T-helper 2 cell (primary cell): Measurements from ENCODE around the gene YARS2.

ENCODE experiments used
- DNase-seq, 5 experiments: peaks; one replicate each; pipeline versions ENCODE4 v3.0.0 to v3.0.0-alpha.2; 2012 to 2022
- total RNA-seq, 2 donors: gene quantifications; one replicate each; lab custom pipeline; 2026; lab: John Stamatoyannopoulos, UW

The YARS2 gene
- total RNA-seq: 20.6 to 26.5 reads per million in 2 donors

DNA sequence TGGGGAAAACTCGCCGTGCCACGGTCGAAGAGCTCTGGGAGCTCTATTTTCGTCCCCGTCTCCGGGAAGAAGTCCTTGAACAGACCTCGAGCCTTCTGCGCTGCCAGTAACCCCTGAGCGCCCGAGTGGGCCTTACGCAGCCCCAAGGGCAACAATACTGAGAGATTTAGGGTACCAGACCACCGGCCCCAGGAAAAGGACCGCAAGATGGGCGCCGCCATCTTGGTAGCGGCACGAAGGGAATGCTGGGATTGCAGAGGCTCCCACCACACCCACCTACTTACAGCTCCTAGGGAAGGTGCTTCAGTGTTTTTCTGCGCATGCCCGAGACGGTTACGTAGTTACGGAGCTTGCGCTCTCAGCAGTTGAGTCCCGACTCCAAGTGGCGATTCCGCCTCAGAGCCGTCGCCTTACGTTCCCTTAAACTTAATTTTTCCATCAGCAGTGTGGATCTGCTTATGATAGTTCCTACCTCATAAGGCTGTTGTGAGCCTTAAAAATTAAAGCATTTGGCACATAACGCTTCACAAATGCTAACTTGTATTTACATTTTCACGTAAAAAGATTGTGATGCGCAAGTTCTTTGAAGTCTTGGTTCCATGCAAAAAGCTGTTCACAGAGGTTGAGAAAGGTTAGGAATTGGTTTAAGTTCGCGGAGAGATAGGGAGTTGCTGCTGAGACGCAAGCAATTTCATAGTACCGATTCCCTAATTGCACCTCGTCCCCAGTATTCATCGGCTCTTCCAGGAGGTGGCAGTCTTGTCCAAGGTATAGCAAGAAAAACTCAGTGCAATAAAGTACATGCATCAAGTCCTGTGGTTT is at the start of gene YARS2:
Gene YARS2, minus strand, starts transcription at position 244 of the 822 bp plus-strand sequence. Its CDS starts 23 bp downstream, at position 221.
- peak; percentile 63 to 95 (median 79) for DNase-seq

DNA sequence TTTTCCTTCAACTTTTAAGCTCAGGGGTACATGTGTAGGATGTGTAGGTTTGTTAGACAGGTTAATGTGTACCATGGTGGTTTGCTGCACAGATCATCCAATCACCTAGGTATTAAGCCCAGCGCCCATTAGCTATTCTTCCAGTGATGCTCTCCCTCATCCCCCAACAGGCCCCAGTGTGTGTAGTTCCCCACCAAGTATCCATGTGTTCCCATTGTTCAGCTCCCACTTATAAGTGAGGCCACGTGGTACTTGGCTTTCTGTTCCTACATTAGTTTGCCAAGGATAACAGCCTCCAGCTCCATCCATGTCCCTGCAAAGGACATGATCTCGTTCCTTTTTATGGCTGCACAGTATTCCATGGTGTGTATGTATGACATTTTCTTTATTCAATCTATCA is 48.6 kb upstream of the YARS2 start:
- no peak for DNase-seq

DNA sequence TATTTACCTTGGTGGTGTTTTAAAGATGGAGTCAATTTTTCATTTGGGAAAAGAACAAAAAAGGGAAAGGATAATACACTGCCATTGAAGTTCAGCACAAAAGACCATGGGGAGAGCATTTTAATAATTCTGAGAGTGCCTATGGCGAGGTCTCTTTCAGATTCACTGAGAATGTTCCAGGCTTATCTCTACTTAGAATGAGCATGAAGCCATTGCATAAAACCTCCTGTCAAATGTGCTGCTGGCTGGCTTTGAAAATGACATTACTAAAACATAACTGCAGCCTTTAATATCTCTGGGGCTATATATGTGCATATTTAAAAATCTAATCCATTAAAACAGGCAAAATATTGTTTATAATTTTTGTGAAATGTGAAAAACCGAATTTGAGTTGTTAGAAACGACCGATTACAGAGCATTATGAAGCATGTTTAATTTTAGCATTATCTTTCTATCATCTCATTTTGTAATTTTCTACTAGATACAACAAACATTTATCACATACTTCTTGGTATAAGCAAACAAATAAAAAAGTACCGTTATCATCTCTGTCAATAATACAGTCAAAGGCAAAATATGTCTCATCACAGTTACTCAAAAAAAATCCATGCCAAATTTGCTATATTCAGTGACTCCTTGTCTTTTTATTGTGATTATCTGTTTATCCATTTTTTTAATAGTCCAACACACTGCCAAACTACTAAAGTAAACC is 45.7 kb upstream of the YARS2 start:
- no peak for DNase-seq

DNA sequence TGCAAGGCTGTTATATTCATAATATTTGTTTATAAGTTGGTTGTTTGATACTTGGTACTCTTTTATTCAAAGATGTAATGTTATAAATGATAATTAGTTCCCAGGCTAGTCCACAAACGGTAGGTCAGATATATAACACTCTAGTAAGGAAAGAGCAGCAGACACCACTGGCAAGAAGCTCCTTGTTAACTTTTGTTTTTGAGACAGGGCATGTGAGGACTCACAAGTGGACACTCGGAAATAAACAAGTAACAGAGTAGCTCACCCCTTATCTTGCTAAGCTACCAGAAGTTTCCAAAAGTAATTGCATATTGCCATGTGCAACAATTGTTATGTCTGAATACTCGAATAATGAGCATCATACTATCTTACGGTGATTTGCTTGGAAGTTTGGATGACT is 38.6 kb upstream of the YARS2 start:
- DNase-seq: no peak

DNA sequence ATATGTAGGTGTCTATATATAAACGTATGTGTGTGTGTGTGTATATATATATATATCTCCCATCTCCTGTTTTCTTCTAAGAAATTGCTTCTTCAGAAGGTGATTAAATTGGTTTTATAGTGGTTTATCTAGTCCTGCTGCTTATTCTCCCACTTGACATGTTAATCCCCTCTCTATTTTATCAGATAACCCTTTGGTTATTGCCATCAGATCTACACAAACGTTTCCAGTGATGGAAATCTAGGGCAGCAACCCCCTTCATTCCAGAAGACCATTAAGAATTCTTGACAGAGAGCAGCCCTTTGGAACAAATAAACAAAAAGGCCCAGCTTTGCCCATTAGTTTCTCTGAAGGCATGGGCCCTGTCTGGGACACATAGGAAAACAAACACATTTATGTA is 34.2 kb upstream of the YARS2 start:
- DNase-seq: no peak

DNA sequence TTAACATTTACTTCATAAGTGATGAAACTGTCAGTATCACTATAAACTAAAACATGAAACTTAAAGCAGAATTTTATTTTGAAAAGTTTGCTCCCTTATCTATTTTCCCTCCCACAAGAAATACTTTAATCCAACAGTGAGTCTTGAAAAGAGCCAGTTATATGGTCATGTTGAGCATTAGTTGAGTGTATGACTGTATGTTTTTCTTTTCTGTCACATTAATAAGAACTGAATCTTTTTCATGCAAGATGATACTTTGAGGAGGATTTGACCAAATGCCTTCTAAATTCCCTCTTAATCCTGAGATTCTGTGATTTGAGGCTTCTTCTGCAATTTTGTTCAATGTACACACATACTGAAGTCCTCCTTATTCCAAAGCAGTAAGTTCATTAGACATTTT is 33.7 kb upstream of the YARS2 start:
- DNase-seq: no peak

DNA sequence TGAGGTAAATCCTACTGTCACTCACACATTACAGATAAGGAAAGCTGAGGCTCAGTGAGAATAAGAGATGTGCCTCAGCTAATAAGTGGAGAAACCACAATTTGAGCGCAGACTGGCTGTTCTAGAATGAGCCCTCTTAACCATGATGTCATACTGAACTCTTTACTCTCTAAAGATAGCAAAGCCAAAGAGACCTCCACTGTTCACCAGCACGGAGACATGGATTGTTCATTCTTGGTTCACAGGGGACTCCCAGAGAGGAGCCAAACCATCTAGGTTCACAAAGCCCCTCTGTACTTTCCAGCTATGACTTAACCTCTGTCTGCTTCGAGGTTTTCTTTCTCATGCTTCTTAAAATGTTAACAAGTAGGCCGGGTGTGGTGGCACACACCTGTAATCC is 32.7 kb upstream of the YARS2 start:
- DNase-seq: no peak

DNA sequence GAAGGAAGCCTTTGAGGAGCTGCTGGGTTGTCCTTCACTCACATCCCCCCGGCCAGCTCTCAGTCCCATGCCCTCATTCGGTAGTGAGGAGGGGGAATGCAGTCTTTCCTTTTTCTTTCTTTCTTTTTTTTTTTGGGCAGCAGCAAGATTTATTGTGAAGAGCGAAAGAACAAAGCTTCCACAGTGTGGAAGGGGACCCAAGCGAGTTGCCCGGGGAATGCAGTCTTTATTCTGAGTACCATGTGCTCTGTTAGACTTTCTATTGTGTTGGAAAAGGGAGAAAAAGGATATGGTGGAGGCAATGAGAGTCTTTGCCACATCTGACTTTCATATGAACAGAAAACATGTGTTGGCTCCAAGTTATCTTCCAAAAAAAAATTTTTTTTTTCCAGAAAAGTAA is 29.9 kb upstream of the YARS2 start:
- DNase-seq: no peak

DNA sequence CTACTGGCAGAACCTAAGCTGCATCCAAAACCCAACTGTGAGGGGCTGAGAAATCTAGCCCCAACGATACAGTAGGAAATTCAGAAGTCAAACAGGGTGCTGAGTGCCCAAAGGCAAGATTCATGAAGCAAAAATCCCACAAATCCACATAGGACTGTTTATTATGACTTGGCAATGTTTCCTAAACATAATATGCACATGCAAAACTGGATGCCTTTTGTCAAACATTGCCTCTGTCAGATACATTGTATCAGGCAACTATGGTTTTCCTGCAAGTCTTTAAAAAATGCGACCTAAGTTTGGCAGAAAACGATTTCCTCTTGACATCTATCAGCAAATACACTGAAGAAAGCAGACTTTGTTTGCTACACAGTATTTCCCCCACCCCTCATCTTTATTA is 27.3 kb upstream of the YARS2 start:
- no peak for DNase-seq

DNA sequence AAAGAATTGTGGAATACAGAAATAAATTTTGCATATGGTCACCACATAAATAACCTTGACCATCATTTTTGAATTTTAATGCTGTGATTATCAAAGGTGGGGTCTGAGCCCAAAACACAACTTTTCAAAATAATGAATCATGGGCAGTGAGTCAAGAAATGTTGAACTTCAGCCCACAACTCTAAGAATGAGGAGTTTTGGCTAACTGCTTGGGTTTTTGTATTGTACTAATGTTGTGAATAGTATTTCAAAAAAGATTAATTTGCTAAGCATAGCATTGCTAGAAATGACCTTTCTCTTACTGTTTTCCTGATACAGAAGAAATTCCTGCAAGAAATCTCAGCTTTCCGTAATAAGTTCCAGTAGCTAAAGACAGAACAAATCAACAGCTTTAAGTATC is 24.4 kb upstream of the YARS2 start:
- DNase-seq: no peak

DNA sequence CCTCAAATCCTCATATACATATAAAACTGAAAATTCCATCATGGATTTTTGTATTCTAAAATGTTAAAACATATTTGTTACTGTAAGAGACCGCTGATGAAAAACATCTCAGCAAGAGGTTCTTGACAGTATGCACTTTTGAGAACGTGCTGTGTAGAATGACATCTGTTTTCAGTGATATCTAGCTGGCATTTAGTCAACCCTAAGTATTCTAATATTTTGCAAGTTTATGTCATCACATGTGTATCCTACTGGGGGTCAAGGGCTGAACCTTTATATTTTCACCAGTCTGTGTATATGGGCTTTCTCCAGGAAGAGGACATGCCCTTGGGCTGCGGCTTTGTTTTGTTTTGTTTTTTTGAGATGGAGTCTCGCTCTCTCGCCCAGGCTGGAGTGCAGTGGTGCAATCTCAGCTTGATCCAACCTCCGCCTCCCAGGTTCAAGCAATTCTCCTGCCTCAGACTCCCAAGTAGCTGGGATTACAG is 22.0 kb upstream of the YARS2 start:
- DNase-seq: no peak

DNA sequence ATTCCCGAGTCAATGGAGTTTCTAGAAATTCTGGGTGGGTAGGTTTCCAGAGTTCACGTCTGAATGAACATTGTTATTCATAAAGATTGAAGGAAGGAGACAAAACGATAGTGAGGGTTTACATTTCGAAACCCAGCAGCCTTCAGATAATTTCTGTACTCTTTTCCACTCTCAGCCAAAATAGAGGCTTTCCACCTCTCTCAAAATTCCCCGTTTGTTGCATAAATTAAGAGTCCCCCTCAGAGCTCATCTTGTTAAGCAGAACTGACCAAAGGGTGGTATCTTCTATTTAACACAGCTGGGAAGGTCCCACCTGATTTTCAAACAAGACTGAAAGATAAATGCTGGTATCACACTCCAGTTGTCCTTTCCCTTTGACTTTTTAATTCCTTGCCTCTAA is 21.5 kb upstream of the YARS2 start:
- DNase-seq: no peak

DNA sequence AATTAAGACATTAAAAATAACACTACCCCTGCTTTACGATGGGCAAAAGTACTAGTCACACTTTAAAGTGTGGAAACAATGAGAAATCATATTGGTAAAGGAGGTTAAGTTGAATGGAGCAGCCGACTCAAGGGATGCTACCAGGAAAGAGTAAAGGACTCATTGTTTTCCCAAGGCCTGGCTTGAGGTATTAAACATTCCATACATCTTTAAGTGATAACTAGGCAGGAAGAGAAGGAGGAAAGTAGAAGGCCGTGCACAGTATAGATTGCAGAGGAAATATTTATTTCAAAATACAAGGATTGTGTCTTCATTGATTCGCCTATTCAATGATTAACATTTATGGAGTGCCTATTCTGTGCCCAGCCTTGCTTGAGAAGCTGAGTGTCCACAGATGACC is 20.6 kb upstream of the YARS2 start:
- no peak for DNase-seq

DNA sequence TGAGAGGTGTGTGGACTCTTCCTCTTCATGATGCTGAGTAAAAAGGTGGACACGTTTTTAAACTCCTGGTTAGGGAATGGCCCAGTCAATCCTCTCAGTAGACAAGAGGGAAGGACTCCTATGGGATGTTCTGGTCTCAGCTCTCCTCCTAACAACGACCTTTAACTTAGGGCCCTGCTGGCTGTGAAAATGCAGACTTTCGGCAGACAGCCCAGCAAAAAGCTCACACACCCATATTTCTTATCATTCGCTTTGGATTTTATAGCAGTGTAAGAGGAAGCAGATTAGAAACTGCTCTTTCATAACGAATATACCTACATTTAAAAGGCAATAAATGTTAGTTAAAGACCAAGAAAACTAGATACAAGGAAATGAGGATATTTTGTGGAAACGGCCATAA is 18.0 kb upstream of the YARS2 start:
- DNase-seq: no peak

DNA sequence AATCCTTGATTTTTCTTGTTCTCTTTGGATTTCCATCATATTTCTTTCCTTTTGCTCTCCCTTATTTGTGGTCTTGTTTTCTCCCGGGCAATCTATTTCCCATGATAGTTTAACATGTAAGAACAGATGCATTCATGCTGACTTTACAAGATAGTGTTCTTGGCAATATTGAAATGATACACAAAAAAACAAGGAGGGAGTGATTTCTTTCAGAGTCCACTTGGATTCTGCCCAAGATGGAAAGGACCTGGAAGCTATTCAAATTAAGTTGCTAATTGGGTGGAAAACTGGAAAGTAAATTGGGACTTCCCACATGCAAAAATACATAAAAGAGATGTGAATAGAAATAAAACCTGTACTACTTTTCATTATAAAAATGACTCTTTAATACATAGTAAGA is 14.4 kb upstream of the YARS2 start:
- no peak for DNase-seq

DNA sequence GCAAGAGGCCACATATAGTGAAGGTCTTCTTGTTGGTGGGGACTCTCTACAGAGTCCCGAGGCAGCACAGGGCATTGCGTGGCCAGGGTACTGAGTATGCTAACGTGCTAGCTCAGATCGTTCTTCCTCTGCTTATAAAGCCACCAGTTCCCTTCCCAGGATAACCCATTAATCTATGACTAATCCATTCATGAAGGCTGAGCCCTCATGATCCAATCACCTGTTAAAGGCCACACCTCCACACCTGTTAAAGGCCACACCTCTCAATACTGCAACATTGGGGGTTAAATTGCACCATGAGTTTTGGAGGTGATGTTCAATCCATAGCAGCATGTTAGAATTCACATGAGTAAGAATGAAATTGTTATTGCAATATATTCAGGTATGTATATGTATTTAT is 12.8 kb upstream of the YARS2 start:
- no peak for DNase-seq

DNA sequence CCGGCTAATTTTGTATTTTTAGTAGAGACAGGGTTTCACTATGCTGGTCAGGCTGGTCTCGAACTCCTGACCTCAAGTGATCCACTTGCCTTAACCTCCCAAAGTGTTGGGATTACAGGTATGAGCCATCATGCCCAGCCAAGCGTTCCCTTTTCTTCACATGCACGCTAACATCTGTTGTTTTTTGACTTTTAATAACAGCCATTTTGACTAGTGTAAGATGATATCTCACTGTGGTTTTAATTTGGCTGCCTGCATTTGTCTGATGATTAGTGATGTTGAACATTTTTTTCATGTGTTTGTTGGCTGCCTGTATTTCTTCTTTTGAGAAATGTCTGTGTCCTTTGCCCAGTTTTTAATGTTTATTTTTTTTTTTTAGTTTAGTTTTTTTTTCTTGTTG is 10.2 kb upstream of the YARS2 start:
- no peak for DNase-seq

DNA sequence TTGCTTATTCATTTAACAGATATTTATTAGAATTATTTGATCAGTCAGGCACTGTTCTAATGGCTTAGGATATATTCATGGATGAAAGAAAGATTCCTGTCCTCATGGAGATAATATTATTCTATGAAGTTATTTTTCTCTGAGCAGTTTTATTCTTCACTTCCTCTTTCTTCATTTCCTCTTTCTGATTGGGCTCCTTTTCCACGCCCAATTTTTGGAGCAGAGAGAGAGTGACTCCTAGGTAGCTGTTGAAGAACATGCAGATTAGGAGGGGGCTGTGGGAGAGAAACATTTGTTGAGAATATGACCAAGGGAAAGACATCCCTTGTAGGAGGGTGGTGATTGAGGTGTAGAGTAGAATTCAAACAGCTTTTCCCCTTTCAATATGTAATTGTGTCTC is 6.0 kb upstream of the YARS2 start:
- no peak for DNase-seq

DNA sequence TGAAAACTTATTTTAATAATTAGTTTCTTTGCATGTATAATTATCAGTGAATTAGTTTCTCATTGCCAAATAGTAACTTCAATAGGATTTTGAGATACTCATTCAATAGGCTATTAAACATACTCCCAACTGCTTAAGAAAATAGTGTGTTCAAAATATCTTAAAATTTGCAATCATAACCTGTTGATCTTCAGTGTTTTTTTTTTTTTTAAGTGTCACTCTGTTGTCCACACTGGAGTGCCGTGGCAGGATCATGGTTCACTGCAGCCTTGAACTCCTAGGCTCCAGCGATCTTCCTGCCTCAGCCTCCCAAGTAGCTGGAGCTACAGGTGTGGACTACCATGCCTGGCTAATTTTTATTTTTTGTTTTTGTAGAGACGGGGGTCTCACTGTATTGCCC is 1.5 kb upstream of the YARS2 start:
- no peak for DNase-seq

DNA sequence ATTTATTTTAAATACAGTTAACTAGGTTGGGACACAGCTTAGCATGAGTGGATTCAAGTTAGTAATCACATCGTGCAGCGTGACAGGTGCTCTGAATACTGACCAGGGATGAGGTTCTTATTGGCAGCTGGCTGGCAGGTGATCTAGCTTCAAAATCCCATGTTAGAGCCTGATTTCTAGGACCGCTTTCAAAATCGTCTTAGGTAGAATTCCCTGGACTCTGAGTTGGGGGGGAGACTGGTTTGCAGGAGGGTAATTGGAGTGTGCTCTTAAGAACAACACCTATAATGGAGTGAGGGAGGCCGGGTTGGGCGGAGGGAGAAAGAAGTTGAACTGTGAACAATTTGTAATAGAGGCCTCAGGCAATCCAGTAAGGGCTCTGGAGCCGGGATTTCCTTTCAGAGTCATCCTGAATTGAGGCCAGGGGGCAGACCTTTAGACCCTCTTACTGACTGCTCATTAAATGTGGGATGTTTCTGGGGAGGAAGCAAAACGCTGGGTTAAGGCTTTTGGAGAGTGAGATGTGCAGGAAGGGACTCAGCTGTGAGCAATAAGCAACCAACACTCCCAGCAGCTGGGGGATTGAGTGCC is 874 bp upstream of the YARS2 start:
- DNase-seq: no peak

DNA sequence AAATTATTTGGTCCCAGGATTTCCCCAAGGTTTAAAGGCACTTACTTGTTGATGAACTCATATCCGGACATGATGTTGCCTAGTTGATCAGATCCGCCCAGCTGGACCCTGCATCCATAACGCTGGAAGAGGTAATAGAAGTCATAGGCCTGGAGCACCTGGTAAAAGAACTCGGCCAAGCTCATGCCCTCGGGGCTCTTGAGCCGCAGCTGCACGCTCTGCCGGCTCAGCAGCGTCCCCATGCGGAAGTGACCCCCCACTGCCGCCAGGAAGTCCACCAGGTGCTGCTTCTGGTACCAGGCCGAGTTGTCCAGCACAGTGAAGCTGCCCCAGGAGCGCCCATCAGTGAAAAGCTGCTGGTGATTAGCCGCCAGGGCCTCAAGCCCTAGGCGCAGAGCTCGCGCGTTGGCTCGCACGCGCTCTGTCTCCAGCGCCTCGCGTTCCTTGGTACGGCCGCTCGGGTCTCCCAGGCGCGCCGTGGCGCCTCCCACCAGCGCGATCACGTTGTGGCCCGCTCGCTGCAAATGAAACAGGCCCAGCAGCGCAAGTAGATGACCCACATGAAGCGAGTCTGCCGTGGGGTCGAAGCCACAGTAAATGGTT is 545 bp downstream of the YARS2 start:
- DNase-seq: peak; percentile 32 to 81 (median 49)

DNA sequence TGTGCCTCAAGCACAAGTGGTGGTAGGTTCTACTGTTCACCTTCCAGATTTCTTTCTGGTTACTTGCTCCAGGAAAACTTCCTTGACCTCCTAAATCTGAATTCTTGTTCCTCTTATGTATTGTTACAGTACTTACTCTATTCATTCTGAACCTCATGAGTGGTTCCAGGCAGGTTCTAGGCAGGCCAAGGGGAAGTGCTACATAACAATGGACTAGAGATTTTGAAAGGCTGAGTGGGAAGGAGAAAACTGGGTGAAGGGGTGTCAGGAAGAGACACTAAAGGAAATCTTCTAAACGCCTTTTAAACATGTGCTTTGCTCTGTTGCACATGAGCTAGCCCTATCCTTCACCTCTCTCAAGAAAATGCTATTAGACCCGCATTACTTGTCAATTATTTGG is 1.6 kb downstream of the YARS2 start:
- DNase-seq: no peak

DNA sequence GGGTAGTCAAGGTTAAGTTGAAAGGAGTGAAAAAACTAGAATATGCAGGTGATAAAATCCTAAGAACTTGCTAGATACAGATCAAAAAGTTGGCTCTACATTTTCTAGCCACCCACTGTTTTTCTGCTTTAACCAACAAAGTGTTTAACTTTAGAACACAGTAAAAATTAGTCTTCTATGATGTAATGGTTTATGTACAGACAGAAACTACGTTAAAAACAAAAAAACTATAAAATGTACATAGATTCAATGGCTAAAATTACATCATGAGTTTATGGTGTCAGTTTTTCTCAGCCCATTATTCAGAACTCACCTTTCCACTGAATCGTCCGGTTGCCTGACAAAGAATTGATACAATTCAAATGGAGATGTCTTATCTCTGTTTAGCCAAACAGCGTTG is 2.1 kb downstream of the YARS2 start:
- DNase-seq: no peak
